ENCODE data around the gene THOC6.
A peak's percentile ranks its signal among the peaks of the same experiment; 100 is the strongest.

Gene THOC6

DNA sequence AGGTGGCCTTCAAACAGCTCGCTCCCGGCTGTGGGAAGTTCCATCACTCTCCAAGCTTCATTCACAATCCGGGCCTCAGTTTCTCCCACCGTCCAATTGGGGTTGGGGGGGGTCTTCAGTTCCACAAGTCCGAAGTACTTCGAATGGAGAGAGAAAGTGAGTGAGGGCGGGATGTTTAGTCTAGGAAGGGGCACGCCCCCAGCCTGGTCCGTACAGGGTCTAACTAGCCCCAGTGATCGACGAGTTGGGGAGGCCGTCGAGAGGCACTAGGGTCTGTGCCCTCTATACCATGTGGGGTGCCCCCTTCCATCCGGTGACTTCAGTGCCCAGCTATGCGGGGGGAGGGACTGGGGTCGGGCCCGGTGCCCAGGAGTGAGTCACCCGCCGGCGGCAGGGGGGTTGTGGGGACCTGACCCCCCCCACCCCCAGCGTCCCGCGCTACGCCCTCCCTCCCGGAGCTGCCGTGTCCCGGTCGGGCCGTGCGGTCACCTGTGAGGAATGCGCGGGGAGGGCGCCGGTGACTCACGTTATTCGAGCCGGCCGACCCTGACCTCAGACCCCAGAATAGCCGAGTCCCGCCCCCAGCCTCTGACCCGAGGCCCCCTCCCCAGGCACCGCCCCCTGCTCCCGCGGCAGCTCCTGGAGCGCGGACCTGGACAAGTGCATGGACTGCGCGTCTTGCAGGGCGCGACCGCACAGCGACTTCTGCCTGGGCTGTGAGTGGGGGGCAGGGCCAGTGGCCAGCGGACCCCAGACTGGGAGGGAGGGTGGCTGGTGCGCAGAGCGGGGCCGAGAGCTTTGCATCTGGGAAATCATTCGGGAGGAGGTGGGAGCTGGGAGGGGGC is 3.0 kb upstream of the THOC6 start:
- Histone ChIP-seq H3K9me3 (ENCODE audit: control insufficient read depth, insufficient read depth, low read depth, low read length) (no peaks in the 10 kb centered on the region), H3K36me3 (ENCODE audit: control insufficient read depth in 2 of 2, insufficient read depth in 1 of 2, low read length in 2 of 2) (peaks cover 0 to 6% of the 10 kb centered on the region in 2 experiments; a peak in 1 of 3 replicates), H3K4me3 (ENCODE audit: low read depth, low read length) (peak overlapping the region; percentile 75), H3K27ac (ENCODE audit: extremely low read depth, low read depth, low read length) (peak overlapping the region; percentile 54), H3K4me1 (ENCODE audit: control insufficient read depth, insufficient read depth, low read length) (peaks cover 21% of the 10 kb centered on the region)
- CTCF ChIA-PET: interaction anchor here (0.6 to 4.1 kb wide), 10 partner anchors 7 to 70 kb away, joined by 3 to 41 read pairs (median 4); no protein-coding TSS in a partner anchor
- POLR2A ChIA-PET: interaction anchor here (0.5 to 11.9 kb wide), 23 partner anchors 7 to 1056 kb away, joined by 3 to 247 read pairs (median 5); partner anchors contain the start of genes CLDN9, FLYWCH1, FLYWCH2 and KREMEN2
- TF ChIP-seq, protein P1, sequence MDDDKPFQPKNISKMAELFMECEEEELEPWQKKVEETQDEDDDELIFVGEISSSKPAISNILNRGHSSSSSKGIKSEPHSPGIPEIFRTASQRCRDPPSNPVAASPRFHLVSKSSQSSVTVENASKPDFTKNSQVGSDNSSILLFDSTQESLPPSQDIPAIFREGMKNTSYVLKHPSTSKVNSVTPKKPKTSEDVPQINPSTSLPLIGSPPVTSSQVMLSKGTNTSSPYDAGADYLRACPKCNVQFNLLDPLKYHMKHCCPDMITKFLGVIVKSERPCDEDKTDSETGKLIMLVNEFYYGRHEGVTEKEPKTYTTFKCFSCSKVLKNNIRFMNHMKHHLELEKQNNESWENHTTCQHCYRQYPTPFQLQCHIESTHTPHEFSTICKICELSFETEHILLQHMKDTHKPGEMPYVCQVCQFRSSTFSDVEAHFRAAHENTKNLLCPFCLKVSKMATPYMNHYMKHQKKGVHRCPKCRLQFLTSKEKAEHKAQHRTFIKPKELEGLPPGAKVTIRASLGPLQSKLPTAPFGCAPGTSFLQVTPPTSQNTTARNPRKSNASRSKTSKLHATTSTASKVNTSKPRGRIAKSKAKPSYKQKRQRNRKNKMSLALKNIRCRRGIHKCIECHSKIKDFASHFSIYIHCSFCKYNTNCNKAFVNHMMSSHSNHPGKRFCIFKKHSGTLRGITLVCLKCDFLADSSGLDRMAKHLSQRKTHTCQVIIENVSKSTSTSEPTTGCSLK (tag by site-specific recombination; IDR thresholded peaks at IDR 0.05): no peak
- no peak for TF ChIP-seq ZNF514 (tag by site-specific recombination; IDR thresholded peaks at IDR 0.05)
- TF ChIP-seq MEIS1 (CRISPR knock-in tag; IDR thresholded peaks at IDR 0.05; ENCODE audit: borderline replicate concordance): no peak
- TF ChIP-seq, protein P2, sequence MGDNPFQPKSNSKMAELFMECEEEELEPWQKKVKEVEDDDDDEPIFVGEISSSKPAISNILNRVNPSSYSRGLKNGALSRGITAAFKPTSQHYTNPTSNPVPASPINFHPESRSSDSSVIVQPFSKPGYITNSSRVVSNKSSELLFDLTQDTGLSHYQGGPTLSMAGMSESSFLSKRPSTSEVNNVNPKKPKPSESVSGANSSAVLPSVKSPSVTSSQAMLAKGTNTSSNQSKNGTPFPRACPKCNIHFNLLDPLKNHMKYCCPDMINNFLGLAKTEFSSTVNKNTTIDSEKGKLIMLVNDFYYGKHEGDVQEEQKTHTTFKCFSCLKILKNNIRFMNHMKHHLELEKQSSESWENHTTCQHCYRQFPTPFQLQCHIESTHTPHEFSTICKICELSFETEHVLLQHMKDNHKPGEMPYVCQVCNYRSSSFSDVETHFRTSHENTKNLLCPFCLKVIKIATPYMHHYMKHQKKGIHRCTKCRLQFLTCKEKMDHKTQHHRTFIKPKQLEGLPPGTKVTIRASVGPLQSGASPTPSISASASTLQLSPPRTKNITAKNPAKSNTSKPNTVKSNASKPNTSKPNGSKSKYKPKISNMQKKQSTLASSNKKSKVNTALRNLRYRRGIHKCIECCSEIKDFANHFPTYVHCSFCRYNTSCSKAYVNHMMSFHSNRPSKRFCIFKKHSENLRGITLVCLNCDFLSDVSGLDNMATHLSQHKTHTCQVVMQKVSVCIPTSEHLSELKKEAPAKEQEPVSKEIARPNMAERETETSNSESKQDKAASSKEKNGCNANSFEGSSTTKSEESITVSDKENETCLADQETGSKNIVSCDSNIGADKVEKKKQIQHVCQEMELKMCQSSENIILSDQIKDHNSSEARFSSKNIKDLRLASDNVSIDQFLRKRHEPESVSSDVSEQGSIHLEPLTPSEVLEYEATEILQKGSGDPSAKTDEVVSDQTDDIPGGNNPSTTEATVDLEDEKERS (tag by site-specific recombination; IDR thresholded peaks at IDR 0.05): no peak
- no peak for TF ChIP-seq ZNF114 (tag by site-specific recombination; IDR thresholded peaks at IDR 0.05)
- TF ChIP-seq, protein P3, sequence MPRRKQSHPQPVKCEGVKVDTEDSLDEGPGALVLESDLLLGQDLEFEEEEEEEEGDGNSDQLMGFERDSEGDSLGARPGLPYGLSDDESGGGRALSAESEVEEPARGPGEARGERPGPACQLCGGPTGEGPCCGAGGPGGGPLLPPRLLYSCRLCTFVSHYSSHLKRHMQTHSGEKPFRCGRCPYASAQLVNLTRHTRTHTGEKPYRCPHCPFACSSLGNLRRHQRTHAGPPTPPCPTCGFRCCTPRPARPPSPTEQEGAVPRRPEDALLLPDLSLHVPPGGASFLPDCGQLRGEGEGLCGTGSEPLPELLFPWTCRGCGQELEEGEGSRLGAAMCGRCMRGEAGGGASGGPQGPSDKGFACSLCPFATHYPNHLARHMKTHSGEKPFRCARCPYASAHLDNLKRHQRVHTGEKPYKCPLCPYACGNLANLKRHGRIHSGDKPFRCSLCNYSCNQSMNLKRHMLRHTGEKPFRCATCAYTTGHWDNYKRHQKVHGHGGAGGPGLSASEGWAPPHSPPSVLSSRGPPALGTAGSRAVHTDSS (tag by site-specific recombination; IDR thresholded peaks at IDR 0.05): 0 out of 2 replicates have a peak, but pooled peaks have one; percentile 14
- TF ChIP-seq ZBTB48 (tag by site-specific recombination; IDR thresholded peaks at IDR 0.05): peak; percentile 35; the same call in 1 of the 2 replicates
- peak; percentile 84 for TF ChIP-seq ZBTB21 (tag by site-specific recombination; IDR thresholded peaks at IDR 0.05)
- TF ChIP-seq, protein P4, sequence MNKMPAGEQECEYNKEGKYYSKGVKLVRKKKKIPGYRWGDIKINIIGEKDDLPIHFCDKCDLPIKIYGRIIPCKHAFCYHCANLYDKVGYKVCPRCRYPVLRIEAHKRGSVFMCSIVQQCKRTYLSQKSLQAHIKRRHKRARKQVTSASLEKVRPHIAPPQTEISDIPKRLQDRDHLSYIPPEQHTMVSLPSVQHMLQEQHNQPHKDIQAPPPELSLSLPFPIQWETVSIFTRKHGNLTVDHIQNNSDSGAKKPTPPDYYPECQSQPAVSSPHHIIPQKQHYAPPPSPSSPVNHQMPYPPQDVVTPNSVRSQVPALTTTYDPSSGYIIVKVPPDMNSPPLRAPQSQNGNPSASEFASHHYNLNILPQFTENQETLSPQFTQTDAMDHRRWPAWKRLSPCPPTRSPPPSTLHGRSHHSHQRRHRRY (tag by site-specific recombination; IDR thresholded peaks at IDR 0.05): 0 out of 2 replicates have a peak, but pooled peaks have one; percentile 27
- no peak for TF ChIP-seq ZNF610 (tag by site-specific recombination; IDR thresholded peaks at IDR 0.05; ENCODE audit: borderline replicate concordance)
- TF ChIP-seq KLF7 (tag by site-specific recombination; IDR thresholded peaks at IDR 0.05; ENCODE audit: borderline replicate concordance): no peak
- TF ChIP-seq ZFP37 (tag by site-specific recombination; IDR thresholded peaks at IDR 0.05): peak; percentile 63
- TF ChIP-seq ZIC2 (tag by site-specific recombination; IDR thresholded peaks at IDR 0.05): peak; percentile 74
- TF ChIP-seq, protein P5, sequence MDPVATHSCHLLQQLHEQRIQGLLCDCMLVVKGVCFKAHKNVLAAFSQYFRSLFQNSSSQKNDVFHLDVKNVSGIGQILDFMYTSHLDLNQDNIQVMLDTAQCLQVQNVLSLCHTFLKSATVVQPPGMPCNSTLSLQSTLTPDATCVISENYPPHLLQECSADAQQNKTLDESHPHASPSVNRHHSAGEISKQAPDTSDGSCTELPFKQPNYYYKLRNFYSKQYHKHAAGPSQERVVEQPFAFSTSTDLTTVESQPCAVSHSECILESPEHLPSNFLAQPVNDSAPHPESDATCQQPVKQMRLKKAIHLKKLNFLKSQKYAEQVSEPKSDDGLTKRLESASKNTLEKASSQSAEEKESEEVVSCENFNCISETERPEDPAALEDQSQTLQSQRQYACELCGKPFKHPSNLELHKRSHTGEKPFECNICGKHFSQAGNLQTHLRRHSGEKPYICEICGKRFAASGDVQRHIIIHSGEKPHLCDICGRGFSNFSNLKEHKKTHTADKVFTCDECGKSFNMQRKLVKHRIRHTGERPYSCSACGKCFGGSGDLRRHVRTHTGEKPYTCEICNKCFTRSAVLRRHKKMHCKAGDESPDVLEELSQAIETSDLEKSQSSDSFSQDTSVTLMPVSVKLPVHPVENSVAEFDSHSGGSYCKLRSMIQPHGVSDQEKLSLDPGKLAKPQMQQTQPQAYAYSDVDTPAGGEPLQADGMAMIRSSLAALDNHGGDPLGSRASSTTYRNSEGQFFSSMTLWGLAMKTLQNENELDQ (tag by site-specific recombination; IDR thresholded peaks at IDR 0.05; ENCODE audit: low read depth): no peak
- TF ChIP-seq, protein P6, sequence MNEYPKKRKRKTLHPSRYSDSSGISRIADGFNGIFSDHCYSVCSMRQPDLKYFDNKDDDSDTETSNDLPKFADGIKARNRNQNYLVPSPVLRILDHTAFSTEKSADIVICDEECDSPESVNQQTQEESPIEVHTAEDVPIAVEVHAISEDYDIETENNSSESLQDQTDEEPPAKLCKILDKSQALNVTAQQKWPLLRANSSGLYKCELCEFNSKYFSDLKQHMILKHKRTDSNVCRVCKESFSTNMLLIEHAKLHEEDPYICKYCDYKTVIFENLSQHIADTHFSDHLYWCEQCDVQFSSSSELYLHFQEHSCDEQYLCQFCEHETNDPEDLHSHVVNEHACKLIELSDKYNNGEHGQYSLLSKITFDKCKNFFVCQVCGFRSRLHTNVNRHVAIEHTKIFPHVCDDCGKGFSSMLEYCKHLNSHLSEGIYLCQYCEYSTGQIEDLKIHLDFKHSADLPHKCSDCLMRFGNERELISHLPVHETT (tag by site-specific recombination; IDR thresholded peaks at IDR 0.05): peak; percentile 97
- no peak for TF ChIP-seq ZNF404 (tag by site-specific recombination; IDR thresholded peaks at IDR 0.05)
- TF ChIP-seq, protein P7, sequence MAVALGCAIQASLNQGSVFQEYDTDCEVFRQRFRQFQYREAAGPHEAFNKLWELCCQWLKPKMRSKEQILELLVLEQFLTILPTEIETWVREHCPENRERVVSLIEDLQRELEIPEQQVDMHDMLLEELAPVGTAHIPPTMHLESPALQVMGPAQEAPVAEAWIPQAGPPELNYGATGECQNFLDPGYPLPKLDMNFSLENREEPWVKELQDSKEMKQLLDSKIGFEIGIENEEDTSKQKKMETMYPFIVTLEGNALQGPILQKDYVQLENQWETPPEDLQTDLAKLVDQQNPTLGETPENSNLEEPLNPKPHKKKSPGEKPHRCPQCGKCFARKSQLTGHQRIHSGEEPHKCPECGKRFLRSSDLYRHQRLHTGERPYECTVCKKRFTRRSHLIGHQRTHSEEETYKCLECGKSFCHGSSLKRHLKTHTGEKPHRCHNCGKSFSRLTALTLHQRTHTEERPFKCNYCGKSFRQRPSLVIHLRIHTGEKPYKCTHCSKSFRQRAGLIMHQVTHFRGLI (tag by site-specific recombination; IDR thresholded peaks at IDR 0.05): no peak; the same call in none of the 2 replicates
- TF ChIP-seq, protein P8, sequence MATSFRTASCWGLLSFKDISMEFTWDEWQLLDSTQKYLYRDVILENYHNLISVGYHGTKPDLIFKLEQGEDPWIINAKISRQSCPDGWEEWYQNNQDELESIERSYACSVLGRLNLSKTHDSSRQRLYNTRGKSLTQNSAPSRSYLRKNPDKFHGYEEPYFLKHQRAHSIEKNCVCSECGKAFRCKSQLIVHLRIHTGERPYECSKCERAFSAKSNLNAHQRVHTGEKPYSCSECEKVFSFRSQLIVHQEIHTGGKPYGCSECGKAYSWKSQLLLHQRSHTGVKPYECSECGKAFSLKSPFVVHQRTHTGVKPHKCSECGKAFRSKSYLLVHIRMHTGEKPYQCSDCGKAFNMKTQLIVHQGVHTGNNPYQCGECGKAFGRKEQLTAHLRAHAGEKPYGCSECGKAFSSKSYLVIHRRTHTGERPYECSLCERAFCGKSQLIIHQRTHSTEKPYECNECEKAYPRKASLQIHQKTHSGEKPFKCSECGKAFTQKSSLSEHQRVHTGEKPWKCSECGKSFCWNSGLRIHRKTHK (tag by site-specific recombination; IDR thresholded peaks at IDR 0.05): no peak

Data from HEK293 (cell line).